ENCODE results near the gene PIN1. TPM values are rescaled to one million over a fixed set of nuclear protein-coding genes. Genes with fewer than 3 reads are reported as not detected.
A peak's percentile ranks its signal among the peaks of the same experiment; 100 is the strongest.

PIN1 gene
- total and polyA plus RNA-seq, 2 of the 13 experiments (the other 11 are each of a cell fraction or from before 2014, with no cell fraction given): 31.9 to 72.0 TPM

DNA sequence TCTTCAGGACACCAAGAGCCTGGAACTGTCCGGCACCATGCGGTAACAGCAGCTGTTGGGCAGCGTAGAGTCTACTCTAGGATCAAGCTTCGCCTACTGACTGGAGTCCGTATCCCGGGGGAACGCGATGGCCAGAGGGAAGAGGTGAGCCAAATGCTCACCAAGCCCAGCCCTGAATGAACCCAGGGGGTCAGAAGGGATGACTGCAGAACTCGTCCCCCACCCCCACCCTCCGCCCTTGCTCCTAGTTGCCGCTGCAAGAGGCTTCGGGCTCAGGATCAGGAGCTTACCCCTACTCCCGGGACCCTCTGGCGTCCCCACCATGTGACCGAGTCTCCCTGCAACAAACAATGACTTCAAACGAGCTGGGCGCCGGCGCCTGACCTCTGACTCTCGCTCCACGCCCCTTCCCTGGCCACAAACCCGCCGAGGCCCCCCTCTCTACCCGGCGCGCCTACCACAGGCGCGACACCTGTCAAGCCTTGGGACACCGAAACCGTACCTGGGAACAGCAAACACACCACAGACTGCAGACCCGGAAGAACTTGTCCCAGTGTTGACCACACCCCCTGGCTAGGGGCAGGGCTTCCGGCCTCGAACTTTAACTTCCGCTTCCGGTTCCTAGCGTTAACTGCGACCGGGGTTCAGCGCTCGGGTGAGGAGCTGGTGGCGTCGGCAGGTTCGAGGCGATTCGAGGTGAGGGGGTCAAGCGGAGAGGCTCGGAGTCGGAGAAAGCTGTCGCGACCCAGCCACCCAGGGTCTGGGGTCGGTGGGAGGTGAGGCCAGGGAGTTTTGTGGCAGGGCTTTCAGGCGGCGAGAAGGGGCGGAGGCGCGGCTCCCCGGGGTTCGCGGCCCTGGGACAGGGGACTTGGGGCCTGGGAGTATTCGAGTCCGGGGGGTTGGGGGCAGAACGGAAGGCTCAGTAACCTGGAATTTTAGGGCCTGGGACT, 7.6 kb upstream of the PIN1 start, which contains the start of gene UBL5 (continued):
- TF ChIP-seq KDM4B (CRISPR knock-in tag; IDR thresholded peaks at IDR 0.05) (no peak), ZFX (CRISPR knock-in tag; IDR thresholded peaks at IDR 0.05; ENCODE audit: low read depth) (peak; percentile 91), CCDC6 (CRISPR knock-in tag; IDR thresholded peaks at IDR 0.05) (no peak), HIC2 (CRISPR knock-in tag; IDR thresholded peaks at IDR 0.05; ENCODE audit: low read depth) (no peak), ZSCAN25 (CRISPR knock-in tag; IDR thresholded peaks at IDR 0.05) (no peak), RXRA (CRISPR knock-in tag; IDR thresholded peaks at IDR 0.05) (peak; percentile 26; the same call in 1 of the 2 replicates), KDM6A (CRISPR knock-in tag; IDR thresholded peaks at IDR 0.05; ENCODE audit: low read depth) (no peak), MTA1 (CRISPR knock-in tag; IDR thresholded peaks at IDR 0.05; ENCODE audit: borderline replicate concordance) (no peak), KAT2B (IDR thresholded peaks at IDR 0.05; ENCODE audit: borderline replicate concordance, low read depth, low read length) (no peak), IKZF1 (IDR thresholded peaks at IDR 0.05) (no peak), POLR2G (IDR thresholded peaks at IDR 0.05; ENCODE audit: low read depth, low read length) (peak; percentile 94), ZNF280B (CRISPR knock-in tag; IDR thresholded peaks at IDR 0.05; ENCODE audit: borderline replicate concordance) (peak; percentile 88; the same call in 1 of the 2 replicates), ZNF274 (CRISPR knock-in tag; IDR thresholded peaks at IDR 0.05) (no peak), HES4 (CRISPR knock-in tag; IDR thresholded peaks at IDR 0.05; ENCODE audit: borderline replicate concordance) (peak; percentile 80; the same call in 1 of the 2 replicates), TAF1 (CRISPR knock-in tag; IDR thresholded peaks at IDR 0.05) (peak; percentile 81; the same call in 1 of the 2 replicates), FLYWCH1 (CRISPR knock-in tag; IDR thresholded peaks at IDR 0.05) (peak; percentile 88; the same call in 1 of the 2 replicates), MTF2 (CRISPR knock-in tag; IDR thresholded peaks at IDR 0.05; ENCODE audit: borderline replicate concordance) (no peak), PTBP1 (IDR thresholded peaks at IDR 0.05; ENCODE audit: low read depth, low read length, poor library complexity, severe bottlenecking) (peak; percentile 52), SETDB1 (CRISPR knock-in tag; IDR thresholded peaks at IDR 0.05; ENCODE audit: borderline replicate concordance) (0 out of 2 replicates have a peak, but pooled peaks have one; percentile 33), KLF9 (CRISPR knock-in tag; IDR thresholded peaks at IDR 0.05; ENCODE audit: low read depth) (peak; percentile 96)
- TF ChIP-seq, protein P1, sequence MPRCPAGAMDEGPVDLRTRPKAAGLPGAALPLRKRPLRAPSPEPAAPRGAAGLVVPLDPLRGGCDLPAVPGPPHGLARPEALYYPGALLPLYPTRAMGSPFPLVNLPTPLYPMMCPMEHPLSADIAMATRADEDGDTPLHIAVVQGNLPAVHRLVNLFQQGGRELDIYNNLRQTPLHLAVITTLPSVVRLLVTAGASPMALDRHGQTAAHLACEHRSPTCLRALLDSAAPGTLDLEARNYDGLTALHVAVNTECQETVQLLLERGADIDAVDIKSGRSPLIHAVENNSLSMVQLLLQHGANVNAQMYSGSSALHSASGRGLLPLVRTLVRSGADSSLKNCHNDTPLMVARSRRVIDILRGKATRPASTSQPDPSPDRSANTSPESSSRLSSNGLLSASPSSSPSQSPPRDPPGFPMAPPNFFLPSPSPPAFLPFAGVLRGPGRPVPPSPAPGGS (CRISPR knock-in tag; IDR thresholded peaks at IDR 0.05): no peak
- TF ChIP-seq, protein P2, sequence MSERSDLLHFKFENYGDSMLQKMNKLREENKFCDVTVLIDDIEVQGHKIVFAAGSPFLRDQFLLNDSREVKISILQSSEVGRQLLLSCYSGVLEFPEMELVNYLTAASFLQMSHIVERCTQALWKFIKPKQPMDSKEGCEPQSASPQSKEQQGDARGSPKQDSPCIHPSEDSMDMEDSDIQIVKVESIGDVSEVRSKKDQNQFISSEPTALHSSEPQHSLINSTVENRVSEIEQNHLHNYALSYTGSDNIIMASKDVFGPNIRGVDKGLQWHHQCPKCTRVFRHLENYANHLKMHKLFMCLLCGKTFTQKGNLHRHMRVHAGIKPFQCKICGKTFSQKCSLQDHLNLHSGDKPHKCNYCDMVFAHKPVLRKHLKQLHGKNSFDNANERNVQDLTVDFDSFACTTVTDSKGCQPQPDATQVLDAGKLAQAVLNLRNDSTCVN (CRISPR knock-in tag; IDR thresholded peaks at IDR 0.05; ENCODE audit: borderline replicate concordance): peak; percentile 63; the same call in 1 of the 2 replicates
- TF ChIP-seq, protein P3, sequence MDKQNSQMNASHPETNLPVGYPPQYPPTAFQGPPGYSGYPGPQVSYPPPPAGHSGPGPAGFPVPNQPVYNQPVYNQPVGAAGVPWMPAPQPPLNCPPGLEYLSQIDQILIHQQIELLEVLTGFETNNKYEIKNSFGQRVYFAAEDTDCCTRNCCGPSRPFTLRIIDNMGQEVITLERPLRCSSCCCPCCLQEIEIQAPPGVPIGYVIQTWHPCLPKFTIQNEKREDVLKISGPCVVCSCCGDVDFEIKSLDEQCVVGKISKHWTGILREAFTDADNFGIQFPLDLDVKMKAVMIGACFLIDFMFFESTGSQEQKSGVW (CRISPR knock-in tag; IDR thresholded peaks at IDR 0.05; ENCODE audit: borderline replicate concordance): no peak
